NCI-H1417 (cell line): ENCODE results near the gene ABL1.

ENCODE experiments used
- DNase-seq, 3 experiments: peaks; one replicate each; lab custom pipeline; 2025; lab: John Stamatoyannopoulos, UW

ABL1 gene

DNA sequence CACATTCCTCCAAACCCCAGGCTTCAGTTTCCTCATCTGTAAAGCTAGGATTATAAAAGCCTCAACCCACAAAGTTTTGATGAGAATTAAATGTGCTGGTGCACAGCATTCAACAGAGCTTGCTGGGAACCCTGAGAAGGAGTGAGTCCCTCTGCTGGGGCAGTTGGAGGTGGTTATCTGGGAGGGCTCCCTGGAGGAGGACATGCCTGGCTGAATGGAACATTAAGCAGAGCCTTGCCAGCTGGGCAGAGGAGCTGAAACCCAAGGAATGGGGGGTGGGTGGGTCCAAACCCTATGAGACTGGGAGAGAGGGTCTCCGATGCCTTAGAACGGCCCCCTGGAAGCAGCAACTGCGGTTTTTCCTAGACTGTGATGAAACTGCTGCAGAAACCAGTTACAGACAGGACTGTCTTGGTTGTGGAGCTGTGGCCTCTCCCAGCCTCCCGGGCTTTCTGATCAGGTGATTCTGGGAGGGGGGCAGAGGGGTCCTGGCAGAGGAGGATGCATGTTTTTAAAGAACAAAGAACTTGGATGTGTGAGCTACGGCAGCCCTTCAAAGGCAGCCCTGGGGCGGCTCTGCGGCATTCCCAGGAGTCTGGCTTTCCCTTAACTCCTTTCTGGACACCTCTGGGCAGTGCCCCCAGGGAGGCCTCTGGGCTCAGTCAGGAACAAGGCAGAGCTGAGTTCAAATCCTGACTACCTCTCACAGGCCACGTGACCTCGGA is 83.2 kb downstream of the ABL1 start:
- no peak for DNase-seq

DNA sequence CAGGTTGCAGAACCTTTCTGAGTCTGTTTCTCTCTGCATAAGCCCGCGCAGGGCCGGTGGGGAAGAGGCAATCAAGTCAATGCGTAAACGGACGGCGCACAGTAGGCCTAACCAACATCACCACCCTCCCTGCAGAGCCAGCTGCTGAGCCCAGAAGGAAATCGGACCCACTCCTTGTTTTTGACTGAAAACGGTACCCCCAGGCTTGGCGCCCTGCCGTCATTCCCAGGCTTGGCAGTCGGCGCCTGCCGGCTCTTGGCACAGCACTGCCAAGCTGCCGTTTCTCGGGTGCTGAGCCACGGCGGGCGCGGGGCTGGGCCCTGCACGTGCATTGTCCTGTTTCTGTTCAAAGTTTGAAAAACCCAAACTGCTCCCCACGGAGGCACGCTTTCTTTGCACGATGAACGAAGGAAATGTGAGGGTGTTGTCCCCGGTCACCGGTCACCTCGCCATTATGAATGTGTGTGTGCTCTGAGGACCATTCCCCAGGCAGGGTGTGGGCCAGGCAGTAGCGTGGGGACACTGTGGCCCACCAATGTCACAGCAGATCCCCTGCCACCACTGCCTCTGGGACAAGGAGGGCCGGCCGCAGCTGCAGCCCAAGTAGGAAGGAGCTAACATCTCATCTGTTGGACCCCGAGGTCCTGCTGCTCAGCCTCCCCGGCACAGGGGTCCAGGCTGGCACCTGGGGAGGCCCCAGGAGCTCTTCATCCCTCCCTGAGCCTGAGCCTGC is 83.9 kb downstream of the ABL1 start:
- DNase-seq = no peak

DNA sequence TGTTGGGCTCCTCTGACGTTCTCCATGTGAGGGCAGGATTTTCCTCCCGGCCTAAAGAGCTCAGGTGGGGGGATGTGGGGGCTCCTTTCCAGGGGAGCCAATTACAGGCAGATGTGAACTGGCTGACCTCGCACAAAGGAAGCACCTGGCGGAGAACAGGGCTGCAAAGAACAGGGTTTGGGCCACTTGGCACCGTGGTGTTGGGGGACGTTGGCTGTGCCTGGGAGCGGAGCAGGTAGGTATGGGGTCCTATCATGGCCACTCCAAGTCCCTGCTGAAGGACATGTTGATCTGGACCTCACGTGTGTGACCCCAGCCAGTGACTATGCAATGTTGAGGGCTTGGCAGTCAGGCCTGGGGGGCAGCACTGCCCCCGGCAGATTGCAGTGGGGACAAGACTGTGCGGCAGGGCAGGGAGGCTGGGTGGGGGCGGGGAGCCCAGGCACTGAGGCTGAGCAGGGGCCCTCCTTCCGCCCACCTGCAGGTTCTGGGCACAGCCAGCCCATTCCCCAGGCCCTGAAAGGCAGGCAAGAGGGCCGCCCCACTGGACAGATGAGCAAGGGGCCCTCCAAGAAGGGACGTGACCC is 84.6 kb downstream of the ABL1 start:
- DNase-seq = no peak

- no peak for DNase-seq
Measured at GRCh38 chr9:130920233-130920632, 85.2 kb downstream of the ABL1 start.

DNA sequence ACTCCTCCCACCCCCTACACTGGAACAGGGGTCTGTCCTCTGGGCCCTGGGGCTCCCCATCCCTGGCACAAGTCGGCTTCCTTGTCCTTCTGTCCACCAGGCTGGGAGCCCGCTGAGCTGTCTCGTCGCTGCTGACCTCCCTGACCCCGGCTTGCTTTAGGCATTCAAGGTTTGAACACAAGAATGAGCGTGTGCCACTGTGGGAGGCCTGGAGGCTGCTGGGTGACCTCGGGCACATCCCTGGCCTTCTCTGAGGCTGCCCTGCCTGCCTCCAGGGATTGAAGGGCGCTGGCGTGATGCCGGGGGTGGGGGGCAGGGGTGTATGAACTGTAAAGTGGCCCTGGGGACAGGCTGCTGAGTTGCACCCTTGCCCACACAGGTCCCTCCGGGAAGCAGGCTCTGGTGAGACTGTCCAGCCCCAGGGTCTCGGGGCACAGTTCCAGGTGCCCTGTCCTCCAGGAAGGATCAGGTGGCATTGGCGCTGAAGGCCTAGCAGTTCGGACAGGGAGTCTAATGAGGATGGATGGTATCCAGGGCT is 85.8 kb downstream of the ABL1 start:
- DNase-seq = no peak

DNA sequence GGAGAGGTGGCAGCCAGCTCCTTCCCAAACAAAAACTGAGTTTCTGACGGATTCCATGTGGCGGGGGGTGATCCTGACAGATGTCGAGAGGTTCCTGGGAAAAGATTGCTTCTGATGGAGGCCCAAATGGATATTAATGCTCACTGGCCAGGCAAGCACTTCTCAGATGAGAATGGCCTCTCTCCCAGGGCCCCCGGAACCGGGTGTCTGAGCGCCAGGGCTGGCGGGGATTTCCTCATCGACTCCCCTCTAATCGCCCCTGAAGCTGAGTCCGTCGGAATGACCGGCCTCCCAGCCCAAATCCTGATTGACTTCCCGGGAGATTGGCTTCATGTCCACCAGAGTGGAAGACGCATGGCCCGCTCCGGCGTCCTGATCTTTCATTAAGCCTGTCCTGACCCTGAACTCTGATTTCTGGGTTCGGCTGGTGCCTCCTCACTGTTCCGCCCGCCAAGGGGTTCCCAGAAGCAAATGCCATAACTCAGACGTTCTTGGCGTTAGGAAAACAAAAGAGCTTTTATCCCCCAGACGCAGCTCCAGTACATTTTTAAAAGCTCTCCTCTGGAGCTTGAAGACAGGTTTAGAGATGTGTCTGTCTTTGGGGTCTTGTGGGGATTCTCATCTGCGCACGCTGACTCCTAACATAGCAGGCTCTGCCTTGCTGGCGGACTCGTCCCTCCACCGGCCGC is 86.4 kb downstream of the ABL1 start:
- DNase-seq = no peak

GRCh38 chr9:130921989-130922892 is 87.2 kb downstream of the ABL1 start:
- DNase-seq = no peak

DNA sequence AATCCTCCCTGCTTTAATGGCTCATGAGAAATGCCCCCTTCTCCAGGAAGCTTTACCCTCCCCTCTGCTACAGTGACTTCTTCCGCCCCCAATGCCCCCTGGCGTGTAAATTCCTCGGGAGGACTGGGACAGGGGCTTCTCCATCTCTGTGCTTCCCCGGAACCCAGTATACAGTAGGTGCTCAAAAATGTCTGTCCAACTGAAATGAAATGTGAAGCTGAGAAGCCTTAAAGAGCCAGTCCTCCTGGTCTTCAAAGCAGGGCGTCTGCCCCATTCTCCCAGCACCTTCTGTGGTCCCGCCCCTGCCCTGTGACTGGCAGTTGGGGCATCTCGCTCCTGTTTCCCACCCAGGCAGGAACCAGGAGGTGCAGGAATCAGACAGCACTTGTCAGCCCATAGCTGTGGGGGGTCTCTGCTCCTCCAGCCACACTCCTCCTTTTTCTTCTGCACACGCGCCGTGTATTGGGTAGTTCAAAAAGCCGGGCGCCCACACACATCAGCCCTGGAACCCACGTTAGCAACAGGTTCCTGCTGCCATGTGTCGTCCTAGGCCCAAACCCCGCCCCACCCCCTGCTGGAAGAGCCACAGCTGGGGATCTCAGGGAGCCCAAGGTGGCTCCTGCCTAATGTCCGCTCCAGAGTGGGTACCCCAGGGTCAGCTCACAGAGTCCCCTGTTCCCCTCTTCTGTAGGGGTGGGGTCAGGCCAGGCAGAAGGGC is 88.0 kb downstream of the ABL1 start:
- DNase-seq = no peak

DNA sequence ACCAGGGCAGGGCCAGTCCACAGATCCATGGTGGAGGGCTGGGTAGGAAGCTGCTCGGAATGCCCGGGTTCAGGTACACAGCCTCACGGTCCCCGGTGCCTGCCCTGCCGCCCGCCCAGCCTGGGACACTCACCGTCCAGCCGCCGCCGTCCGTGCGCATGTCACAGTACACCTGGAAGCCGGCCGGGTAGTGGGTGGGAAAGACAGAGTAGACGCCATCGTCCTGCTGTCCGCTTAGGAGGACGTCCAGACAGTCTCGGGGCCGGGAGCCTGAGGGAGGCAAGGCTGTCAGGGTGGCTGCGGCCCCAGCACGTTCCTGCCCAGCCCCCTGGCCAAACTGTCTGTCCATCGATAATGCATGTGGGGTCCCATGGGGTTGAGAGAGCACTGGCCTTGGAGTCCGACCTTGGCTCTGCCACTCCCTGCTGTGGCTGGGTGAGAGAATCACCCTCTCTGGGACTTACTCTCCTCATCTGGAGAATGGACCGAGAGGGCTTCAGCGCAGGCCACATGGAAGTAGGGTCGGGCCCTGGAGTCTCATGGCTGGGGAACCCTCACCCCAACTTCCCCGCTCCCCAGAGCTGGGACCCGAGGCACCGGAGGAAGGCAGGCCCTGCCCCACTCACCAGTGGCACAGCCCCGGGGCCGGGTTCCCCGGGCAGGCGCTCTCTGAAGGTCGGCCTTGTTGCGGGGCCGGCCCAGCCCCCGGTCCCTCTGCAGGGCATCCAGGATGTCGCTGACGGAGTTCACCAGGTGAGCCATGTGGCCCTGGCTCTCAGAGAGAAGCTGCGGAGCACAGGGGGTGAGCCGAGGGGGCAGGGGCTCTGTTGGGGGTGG is 88.8 kb downstream of the ABL1 start:
- DNase-seq = no peak

GRCh38 chr9:130924448-130924788 is 89.4 kb downstream of the ABL1 start:
- no peak for DNase-seq

GRCh38 chr9:130925050-130925678 is 90.1 kb downstream of the ABL1 start:
- no peak for DNase-seq

- DNase-seq = no peak
Measured at GRCh38 chr9:130927338-130927737, 92.3 kb downstream of the ABL1 start.

GRCh38 chr9:130927995-130928900 is 93.2 kb downstream of the ABL1 start:
- DNase-seq = peak in 2 of 3 experiments; percentile 64 to 78

GRCh38 chr9:130929571-130930038 is 94.6 kb downstream of the ABL1 start:
- no peak for DNase-seq

DNA sequence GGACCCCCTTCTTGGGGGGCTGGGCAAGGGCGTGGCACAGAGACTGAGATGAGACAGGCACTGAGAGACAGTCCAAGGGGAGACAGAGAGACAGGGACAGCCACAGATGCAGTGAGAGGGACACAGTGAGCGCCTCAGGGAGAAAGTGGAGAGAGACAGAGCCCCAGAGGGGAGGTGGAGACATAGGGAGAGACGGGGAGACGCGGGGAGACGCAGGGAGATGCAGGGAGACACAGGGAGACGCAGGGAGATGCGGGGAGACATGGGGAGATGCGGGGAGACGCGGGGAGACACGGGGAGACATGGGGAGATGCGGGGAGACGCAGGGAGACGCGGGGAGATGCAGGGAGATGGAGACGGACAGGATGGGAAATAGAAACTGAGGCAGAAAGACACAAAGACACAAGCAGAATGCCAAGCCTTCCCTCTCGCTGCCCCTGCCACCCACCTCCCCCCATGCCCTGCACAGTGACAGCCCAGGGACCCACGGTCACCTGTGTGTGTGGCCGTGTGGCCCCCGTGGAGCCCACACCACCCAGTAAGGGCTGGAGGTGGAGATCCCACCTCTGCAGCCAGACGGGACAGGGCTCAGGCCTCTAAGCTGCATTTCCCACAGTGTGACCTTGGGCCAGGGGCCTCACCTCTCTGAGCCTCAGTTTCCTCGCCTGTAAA is 95.2 kb downstream of the ABL1 start:
- no peak for DNase-seq

GRCh38 chr9:130930804-130931349 is 95.8 kb downstream of the ABL1 start:
- DNase-seq = no peak
